Measurements from ENCODE around the gene VSX1. TPM values are rescaled to one million over a fixed set of nuclear protein-coding genes. Genes with fewer than 3 reads are reported as not detected.

Gene VSX1
- total and polyA plus RNA-seq, 9 of the 15 experiments (the other 6 are each of a cell fraction or from before 2014, with no cell fraction given): not detected

GRCh38 chr20:25078662-25079061 is 3.3 kb downstream of the VSX1 start:
- Histone ChIP-seq H3K9me3 (replicated peaks; ENCODE audit: control insufficient read depth, insufficient read depth, low read depth, low read length) (no peaks in the 10 kb centered on the region), H3K79me2 (ENCODE audit: control insufficient read depth, insufficient read depth, low read length) (no peaks in the 10 kb centered on the region), H3K9ac (ENCODE audit: insufficient read depth in 1 of 2, low read depth in 2 of 2, low read length in 2 of 2) (no peak overlapping the region), H3K27me3 (ENCODE audit: control insufficient read depth in 2 of 2, insufficient read depth in 2 of 2, low read length in 2 of 2) (peaks cover 0 to 19% of the 10 kb centered on the region in 2 experiments; a peak in 3 of 5 replicates), H3K4me1 (replicated peaks in 1 of 2; ENCODE audit: control insufficient read depth in 2 of 2, insufficient read depth in 2 of 2, low read length in 2 of 2) (no peaks in the 10 kb centered on the region; a peak in 1 of 5 replicates), H3K4me2 (ENCODE audit: insufficient read depth, low read length) (no peak overlapping the region), H4K20me1 (replicated peaks; ENCODE audit: control insufficient read depth, insufficient read depth, low read length) (no peaks in the 10 kb centered on the region), H3K27ac (ENCODE audit: extremely low read depth, low read depth, low read length) (no peak overlapping the region), H2AFZ (ENCODE audit: low read depth, low read length) (no peak overlapping the region), H3K4me3 (no peak overlapping the region), H3K36me3 (ENCODE audit: control insufficient read depth, insufficient read depth, low read length) (no peaks in the 10 kb centered on the region), H3K9me1 (ENCODE audit: control insufficient read depth, insufficient read depth, low read length) (no peaks in the 10 kb centered on the region)
- no TSS peak for BruUV-seq (replicated peaks)
- DNase-seq (ENCODE audit: extremely low read depth in 1 of 4, low spot score in 3 of 4) (no peak), FAIRE-seq (no peak), ATAC-seq (no peak)
- in situ Hi-C loops (cut with MboI): no loop called here
- ChIA-PET POLR2A (interaction anchor here (0.6 kb wide), 1 partner anchor 556 kb away, joined by 3 read pairs; no protein-coding TSS in a partner anchor), CTCF (ENCODE audit: low intra/inter-chr PET ratio) (no interaction called here)
- 3% methylated on average over 7 of the region's 8 CpGs for WGBS (ENCODE audit: insufficient coverage, low coverage, missing lambda C conversion rate)
- TF ChIP-seq USF2 (CRISPR knock-in tag; IDR thresholded peaks at IDR 0.05) (no peak), FOXP4 (CRISPR knock-in tag; IDR thresholded peaks at IDR 0.05; ENCODE audit: borderline replicate concordance) (no peak), ZBTB17 (CRISPR knock-in tag; IDR thresholded peaks at IDR 0.05) (no peak), IRF1 (CRISPR knock-in tag; IDR thresholded peaks at IDR 0.05; ENCODE audit: borderline replicate concordance) (no peak), HDAC6 (IDR thresholded peaks at IDR 0.05; ENCODE audit: low read depth, low read length) (no peak), SAFB (IDR thresholded peaks at IDR 0.05; ENCODE audit: borderline replicate concordance, low read depth, low read length) (no peak)
- intact Hi-C loops (cut with micrococcal nuclease): loop anchor here (10.0 kb wide), 1 partner anchor 96 kb away; no protein-coding TSS in a partner anchor

Measured in K562 (cell line).